HG02852 (cell line): ENCODE data around the gene GATC.
A peak's percentile ranks its signal among the peaks of the same experiment; 100 is the strongest.

ENCODE experiments used
- ATAC-seq: cut with Tn5 transposase; IDR thresholded peaks from one replicate; pipeline ENCODE4 v1.9.1; 2021; ENCODE audit warnings: mild to moderate bottlenecking, moderate library complexity; ENCODE audit not compliant: unreplicated experiment

Gene GATC, protein sequence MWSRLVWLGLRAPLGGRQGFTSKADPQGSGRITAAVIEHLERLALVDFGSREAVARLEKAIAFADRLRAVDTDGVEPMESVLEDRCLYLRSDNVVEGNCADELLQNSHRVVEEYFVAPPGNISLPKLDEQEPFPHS

DNA sequence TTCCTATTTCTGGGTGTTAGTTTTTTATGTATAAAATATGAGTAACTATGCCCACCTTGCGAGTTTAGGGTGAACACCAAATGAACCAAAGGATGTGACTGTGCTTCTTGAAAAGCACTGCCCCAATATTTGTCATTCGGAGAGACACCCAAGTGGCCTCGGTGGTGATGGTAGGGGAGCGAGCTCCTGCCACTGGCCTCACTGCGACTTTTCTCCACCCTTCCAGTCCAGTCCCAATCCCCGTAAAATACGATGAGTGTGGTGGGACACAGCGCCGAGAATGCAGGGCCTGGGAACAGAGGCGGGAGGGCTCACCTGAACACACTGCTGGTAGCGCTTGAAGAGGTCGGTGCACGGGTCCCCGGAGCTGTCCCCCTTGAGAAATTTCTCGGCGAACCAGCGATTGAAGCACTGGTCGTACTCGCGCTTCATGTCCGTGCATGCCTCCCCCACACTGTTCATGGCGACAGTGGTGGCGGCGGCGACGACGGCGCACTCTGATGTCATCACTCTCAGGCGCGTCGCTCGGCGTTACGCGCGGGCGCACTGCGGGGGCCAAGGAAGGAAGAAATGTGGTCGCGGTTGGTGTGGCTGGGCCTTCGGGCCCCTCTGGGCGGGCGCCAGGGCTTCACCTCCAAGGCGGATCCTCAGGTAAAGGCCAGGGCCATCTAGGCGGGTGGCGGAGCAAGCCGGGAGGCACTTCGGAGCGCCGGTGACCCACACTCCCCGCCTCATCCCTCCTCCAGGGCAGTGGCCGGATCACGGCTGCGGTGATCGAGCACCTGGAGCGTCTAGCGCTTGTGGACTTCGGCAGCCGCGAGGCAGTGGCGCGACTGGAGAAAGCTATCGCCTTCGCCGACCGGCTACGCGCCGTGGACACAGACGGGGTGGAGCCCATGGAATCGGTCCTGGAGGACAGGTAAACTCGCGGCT is at the start of gene GATC, which contains the start of gene TRIAP1:
GATC (plus strand) TSS at position 534 of the 933 bp plus-strand sequence; CDS start at position 571, 37 bp downstream.
TRIAP1 (minus strand) TSS at position 474 of the 933 bp plus-strand sequence; CDS start at position 462, 12 bp downstream.
- ATAC-seq, result peak; percentile 87

DNA sequence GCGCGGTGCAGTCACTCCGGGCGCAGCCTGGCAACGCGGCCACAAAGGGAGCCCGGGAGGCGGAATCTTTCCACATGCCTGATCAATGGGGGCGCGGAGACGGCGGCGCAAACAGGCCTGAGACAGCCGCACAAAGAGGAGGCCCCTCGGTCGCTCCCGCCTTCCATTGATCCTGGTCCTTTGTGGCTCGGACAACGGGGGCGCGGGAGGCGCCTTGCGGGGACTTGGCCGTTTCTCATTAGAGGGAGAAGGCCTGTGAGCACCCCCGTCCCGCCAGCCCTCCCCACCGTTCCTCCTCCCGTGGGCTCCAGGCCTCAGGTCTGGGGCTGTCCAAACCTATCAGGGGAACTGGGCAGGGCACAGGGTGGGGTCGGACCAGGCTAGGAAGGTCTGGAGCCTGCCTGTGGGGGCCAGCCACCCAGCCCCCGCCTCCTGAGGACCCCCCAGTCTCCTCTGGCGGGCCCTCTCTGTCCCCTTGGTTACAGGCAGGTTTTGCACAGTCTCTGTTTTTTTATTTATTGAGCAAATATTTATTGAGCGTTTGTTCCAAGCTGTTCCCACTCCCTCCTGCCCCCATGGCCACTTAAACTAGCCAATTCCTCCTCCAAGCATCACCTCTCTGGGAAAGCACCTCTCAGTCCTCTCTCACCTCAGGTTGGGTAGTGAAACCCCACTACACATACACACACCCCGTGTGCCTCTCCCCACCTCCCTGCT is 48.3 kb upstream of the GATC start:
- no peak for ATAC-seq

DNA sequence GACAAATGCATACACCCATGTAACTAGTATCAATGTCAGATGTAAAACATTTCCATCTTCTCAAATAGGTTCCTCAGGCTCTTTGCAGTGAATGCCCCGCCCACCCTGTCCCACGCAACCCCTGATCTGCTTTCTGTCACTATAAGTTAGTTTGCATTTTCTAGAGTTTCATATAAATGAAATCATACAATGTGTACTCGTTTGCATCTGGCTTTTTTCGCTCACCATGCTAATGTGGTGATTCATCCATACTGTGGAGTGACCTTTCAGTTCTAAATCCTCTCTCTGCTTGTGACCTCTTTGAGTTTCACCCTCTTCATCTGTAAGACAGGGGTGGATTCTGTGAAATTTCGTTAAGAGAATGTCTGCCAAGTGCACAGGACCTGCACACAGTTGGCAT is 46.7 kb upstream of the GATC start:
- ATAC-seq, result no peak

DNA sequence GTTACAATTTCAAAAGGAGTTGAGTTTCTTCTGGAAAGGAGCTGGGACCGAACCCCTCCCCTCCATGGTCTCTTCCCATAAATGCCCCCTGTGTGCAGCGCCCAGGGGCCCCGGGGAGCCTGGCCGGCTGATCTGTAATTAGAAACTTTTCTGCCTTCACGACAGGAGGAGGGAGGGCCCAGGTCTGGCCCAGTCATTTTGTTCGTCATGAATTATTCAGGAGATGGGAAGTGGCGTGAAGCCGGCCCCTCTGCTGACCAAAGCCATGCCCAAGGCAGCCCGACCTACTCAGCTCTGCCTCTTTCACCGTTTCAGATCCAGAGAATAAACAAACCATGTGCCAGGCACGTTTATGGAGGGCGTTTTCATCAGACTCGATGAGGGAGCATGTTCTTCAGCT is 44.0 kb upstream of the GATC start:
- no peak for ATAC-seq

DNA sequence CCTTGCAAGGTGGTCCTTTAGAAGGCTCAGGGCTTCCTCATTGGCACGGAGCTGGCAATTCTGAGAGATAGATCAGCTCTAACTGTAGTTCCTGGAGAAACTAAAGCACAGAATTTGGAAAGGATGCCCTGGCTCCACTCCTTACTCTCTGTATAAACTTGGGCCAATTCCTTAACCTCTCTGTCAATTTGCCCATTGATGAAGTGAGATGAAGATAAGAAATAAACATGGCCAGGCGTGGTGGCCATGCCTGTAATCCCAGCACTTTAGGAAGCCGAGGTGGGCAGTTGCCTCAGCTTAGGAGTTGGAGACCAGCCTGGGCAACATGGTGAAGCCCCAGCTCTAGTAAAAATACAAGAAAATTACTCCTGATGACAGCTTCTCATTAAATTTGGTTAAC is 42.4 kb upstream of the GATC start:
- ATAC-seq, result no peak

DNA sequence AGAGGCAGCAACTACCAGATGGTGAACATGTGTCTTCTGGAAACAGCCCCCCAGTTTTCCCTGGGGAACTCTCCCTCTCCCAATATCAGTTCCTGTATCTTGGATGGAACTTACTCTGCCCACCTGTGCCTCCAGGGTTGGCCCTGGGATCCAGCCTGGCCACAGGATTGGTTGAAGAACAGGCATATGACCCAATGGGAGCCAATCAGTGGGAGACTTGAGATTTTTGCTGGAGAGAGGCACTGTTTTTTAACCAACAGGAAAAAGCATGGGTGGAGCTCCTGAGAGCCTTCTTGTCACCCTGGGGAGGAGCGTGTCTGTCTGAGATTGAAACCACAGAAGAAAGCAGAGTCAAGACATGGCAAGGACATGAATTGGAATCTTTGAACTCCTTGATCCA is 42.0 kb upstream of the GATC start:
- ATAC-seq, result no peak

DNA sequence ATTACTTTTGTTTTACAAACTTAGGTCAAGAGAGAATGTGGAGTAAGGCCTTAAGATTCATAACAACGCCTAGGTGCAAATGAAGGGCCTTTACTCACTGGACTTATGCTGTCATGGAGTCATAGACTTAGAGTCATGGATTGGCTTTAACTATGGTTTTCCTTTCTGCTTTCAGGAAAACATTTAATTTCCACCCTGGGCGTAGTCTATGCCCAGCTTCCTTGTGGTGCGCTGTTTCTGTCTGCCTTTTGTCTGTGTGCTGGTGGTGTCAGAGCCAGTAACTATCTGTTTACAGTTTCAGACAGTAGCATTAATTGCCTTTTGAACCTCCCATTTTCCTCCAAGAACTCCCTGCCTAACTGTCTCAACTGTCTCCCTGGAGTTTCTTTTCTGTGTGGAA is 40.2 kb upstream of the GATC start:
- ATAC-seq, result no peak

DNA sequence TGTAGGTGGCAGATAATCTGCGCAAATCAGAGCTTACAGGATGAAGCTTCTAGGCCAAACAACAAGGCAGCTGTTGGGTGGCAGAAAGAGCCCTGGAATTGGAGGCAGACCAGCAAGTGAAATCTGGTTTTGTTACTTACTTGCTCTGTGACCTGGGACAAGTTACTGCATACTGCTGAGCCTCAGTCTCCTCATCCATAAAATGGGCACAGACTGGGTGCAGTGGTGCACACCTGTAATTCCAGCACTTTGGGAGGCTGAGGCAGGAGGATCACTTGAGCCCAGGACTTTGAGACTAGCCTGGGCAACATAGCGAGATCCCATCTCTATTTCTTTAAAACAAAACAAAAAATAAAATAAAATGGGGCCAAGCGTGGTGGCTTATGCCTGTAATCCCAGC is 39.7 kb upstream of the GATC start:
- ATAC-seq, result no peak

DNA sequence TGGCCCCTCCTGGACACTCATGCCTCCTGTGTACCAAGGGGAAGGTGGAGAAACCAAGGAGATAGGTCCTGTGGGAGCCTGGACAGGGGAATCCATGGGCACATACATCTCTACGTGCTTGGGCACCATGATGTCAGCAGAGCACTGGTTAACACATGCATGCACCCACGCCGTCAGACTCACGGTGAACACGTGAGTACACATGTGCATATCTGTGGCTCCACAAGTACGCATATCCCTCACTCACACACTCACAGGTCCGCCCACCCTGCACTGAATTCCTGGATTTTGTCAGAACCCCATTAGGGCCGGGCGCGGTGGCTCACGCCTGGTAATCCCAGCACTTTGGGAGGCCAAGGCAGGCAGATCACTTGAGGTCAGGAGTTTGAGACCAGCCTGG is 37.5 kb upstream of the GATC start:
- ATAC-seq, result no peak

DNA sequence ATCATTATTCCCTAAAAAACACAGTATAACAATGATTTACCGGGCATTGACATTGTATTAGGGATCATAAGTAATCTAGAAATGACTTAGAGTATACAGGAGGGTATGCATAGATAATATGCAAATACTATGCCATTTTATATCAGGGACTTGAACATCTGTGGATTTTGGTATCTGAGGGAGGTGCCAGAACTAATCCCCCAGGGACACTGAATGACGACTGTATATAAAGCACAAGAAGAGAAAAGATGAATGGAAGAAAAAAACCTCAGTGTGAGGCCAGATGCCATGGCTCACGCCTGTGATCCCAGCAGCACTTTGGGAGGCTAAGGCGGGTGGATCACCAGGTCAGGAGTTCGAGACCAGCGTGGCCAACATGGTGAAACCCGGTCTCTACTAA is 33.8 kb upstream of the GATC start:
- ATAC-seq, result no peak

DNA sequence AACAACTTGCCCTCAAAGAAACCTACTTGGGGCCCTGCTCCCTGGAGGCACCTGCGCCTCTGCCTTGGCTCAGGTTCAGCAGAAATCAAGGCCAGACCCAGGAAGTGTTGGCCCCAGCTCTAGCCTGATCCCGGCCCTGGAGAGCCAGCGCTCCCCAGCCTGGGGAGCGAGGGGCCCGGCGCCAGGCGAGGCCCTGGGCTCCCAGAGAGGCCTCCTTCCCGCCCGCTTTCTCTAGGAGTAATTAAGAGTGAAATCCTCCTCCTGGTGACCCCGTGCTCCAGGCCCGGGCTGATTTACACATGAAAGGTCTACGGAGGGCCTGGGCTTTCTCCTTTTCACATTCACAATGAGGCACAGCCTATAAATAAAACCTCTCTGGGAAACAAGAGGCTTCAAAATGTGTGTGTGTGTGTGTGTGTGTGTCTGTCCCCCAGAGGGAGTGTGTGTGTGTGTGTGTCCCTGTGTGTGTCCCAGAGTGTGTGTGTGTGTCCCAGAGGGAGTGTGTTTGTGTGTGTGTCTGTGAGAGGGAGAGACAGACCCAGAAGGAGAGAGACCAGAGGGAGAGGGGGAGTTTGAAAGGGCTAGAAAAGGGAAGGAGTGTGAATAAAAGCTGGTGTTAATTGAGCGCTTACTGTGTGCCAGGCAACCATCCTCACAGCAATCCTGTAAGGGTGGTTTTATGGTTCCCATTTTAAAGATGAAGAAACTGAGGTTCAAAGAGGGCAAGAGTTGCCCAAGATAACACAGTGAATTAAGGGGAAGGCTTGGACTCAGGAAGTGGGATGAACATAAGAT is 32.1 kb upstream of the GATC start:
- no peak for ATAC-seq

DNA sequence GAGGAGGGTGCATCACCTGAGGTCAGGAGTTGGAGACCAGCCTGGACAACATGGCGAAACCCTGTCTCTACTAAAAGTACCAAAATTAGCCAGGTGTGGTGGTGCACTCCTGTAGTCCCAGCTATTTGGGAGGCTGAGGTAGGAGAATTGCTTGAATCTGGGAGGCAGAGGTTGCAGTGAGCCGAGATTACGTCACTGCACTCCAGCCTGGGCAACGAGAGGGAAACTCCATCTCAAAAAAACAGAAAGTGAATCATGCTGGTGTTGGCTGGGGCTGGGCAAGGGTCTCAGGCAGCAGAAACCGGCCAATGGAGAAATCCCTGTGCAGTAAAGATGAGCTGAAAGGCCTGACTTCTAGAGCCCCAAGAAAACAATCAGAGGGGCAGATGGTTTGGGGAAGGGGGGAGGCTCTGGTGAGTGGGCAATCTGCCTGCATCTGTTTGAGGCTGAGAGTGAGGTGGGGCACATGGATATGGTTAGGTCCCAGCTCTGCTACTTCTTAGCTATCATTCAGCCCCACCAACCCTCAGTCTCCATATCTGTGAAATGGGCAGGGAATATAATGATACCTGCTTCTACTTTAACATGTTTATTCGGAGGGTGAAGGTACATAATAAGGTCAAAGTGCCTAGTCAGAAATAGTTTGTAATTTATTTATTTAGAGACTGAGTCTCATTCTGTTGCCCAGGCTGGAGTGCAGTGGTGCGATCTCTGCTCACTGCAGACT is 29.6 kb upstream of the GATC start:
- no peak for ATAC-seq

DNA sequence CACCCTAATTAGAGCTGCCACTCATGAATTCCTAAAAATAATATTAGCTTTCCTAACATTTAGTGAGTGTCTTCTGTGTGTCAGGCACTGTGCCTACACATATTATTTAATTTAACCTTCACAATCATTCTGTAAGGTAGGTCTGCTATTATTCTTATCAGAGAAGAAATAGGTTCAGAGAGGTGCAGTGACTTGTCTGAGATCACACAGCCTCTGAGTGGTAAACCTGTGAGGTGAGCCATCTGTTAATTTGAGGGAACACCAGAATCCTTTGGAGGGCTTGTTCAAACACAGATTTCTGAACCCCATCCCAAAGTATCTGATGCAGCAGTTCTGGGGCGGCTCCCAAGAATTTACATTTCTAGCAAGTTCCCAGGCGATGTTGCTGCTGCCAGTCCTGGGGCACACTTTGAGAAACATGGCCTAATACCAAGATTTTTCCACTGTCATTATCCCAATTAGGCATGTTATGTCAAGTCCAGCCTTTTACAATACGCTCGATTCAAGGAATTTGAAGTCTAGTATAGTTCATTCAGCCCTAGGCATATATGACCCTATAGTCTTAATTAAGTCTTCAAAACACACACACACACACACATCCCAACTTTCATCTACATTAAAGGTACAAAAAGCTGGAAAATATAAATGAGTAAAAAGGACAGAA is 28.2 kb upstream of the GATC start:
- ATAC-seq, result no peak

DNA sequence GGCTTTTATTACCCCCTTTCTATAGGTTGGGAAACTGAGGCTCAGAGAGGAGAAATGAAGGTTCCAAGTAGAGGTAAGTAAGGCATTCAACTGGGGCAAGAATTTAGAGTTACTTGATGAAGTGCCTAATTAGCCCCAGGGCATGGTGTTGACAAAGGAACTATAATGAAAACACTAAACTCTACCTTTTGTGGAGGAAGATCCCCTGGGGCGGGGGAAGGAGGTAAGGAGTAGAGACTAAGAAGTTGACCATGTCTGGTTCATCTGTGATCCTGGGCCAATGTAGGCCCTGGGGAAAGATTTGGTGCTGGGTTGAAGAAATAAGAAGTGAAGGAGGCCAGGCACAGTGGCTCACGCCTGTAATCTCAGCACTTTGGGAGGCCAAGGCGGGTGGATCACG is 24.5 kb upstream of the GATC start:
- no peak for ATAC-seq

DNA sequence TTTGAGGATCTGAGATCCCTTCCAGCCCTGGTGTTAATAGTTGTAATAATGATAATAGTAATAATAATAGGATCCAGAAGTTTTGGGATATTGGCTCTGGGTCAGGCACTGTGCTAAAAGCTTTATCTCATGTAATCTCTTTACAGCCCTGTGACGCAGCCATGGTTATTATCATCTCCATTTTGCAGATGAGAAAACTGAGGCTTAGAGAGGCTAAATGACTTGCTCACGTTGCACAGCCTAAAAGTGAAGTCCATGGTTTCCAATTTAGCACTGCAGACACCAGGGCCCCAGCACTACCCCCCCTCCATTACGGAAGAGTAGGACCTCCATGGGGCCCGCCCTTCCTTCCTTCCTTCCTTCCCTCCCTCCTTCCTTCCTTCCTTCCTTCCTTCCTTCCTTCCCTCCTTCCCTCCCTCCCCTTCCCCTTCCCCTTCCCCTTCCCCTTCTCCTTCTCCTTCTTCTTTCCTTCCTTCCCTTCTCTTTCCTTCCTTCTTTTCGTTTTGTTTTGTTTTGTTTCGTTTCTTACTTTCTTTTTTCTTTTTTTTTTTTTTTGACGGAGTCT is 23.3 kb upstream of the GATC start:
- ATAC-seq, result no peak

DNA sequence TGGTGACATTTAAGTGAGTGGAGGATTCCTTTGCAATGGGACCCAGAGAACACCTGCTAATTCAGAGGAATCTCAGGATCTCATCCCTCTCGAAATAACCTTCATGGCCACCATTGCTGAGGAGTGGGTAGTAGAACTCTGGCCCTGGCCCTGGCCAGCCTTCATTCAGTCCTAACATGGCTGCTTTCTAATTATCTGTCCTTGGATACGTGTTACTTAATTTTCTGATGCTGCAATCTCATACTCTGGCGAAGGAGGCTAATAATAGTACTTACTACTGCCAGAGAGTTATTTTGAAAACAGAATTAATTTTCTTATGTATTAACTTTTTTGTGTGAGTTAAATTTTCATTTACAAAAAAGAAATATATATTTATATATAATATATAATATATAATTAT is 20.4 kb upstream of the GATC start:
- ATAC-seq, result no peak

DNA sequence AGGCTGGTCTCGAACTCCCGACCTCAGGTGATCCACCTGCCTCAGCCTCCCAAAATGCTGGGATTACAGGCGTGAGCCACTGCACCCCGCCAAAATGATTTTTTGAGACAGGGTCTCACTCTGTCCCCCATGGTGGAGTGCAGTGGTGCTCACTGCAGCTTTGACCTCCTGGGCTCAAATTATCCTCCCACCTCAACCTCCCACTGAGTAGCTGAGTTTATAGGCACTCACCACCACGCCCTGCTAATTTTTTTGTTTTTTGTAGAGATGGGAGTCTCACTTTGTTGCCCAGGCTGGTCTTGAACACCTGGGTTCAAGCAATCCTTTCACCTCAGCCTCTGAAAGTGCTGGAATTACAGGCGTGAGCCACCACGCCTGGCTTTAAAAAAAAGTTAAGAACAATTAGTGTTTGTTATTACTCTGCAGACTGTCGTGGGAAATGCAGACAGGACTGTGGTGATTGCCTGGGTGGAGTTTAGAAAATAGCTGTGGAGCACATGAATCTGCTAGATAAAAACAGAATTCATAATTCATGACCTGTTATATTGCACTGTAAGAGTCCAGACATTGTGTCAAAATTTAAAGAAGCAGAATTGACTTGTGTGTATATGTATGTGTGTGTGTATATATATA is 17.5 kb upstream of the GATC start:
- no peak for ATAC-seq

DNA sequence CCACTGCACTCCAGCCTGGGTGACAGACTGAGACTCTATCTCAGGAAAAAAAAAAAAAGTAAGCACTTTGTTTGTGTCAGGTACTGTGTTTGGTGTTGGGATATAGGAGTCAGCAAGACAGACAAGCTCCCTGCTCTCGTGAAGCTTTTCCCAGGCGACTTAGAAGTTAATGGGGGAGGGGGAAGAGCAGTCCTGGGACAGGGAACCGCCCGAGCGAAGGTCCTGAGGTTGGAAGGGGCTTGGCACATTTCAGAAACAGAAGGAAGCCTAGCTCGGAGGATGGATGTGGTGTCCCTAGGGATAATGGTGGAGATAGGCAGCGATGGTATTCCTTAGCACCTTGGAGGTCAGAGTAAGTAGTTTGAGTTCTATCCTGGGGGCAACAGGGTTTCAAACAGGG is 16.9 kb upstream of the GATC start:
- no peak for ATAC-seq
